ENCODE results near the gene GPC4. TPM values are rescaled to one million over a fixed set of nuclear protein-coding genes. Genes with fewer than 3 reads are reported as not detected.

Gene GPC4
- total RNA-seq, 5 donors from 2014 or later (not counting 1 experiment from before 2014, with no cell fraction given): 0.13 to 0.44 (median 0.32) TPM; not detected in 2

DNA sequence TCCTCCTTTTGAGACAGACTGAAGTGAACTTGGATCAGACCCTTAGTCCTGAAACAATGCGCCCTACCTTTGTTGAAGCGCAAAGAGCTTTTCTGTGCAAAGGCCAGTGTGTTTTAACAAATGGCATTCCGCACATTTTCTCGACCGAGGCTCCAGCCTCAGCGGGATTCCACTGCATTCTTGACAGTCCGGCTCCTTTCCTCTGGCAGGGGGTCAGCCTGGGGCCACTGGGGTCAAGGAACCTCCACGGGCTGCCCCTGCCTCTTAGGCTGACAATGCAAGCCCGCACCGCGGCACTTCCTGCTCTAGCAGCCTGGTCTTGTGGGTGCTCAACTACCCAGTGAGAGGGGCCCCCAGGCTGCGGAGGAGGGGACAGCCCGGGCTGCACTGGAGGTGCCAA, 150.0 kb downstream of the GPC4 start:
- no peaks in the 10 kb centered on the region for H3K36me3 Mint-ChIP-seq
- H3K36me3 ChIP-seq (ENCODE audit: control insufficient read depth in 2 of 2, extremely low read depth in 1 of 2, insufficient read depth in 1 of 2, low read length in 1 of 2): no peaks in the 10 kb centered on the region
- ChIA-PET CTCF (interaction anchor here in 1 of 2 donors (0.6 kb wide), 1 partner anchor 16 kb away, joined by 8 read pairs; no protein-coding TSS in a partner anchor), POLR2A (no interaction called here)
- H3K27ac Mint-ChIP-seq: no peak overlapping the region
- H3K27me3 Mint-ChIP-seq: peaks cover 2 to 33% of the 10 kb centered on the region in 2 donors
- 25% methylated on average over 9 of the region's 13 CpGs for WGBS (ENCODE audit: insufficient coverage)
- no peaks in the 10 kb centered on the region for H3K4me1 Mint-ChIP-seq
- no peak overlapping the region for H3K4me3 Mint-ChIP-seq
- H3K9me3 ChIP-seq: no peaks in the 10 kb centered on the region
- no peak overlapping the region for H3K27ac ChIP-seq (ENCODE audit: low read length)
- DNase-seq: no peak
- no peak overlapping the region for H3K4me3 ChIP-seq (ENCODE audit: control insufficient read depth in 1 of 2, extremely low read depth in 1 of 2, low read length in 1 of 2)
- ATAC-seq (replicated peaks in 1 of 4): no peak
- no peaks in the 10 kb centered on the region for H3K27me3 ChIP-seq (replicated peaks in 1 of 2; ENCODE audit: control insufficient read depth in 2 of 2, extremely low read depth in 1 of 2, insufficient read depth in 2 of 2, low read length in 1 of 2)
- H3K4me1 ChIP-seq (ENCODE audit: control insufficient read depth in 1 of 2, extremely low read depth in 1 of 2, insufficient read depth in 2 of 2, low read length in 2 of 2): no peaks in the 10 kb centered on the region
- H3K9me3 Mint-ChIP-seq: no peaks in the 10 kb centered on the region

DNA sequence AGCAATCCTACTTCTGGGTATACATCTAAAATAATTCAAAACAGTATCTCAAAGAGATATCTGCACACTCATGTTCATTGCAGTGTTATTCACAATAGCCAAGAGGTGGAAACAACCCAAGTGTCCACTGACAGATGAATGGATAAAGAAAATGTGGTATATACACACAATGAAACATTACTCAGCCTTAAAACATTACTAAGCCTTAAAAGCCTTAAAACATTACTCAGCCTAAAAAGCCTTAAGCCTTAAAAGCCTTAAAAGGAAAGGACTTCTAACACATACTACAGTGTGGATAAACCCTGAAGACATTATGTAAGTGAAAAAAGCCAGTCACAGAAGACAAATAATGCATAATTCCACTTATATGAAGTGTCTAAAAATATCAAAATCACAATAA, 156.8 kb downstream of the GPC4 start:
- Histone ChIP-seq H3K27ac (ENCODE audit: low read length) (no peak overlapping the region), H3K36me3 (ENCODE audit: control insufficient read depth in 2 of 2, extremely low read depth in 1 of 2, insufficient read depth in 1 of 2, low read length in 1 of 2) (no peaks in the 10 kb centered on the region), H3K27me3 (replicated peaks in 1 of 2; ENCODE audit: control insufficient read depth in 2 of 2, extremely low read depth in 1 of 2, insufficient read depth in 2 of 2, low read length in 1 of 2) (no peaks in the 10 kb centered on the region), H3K4me3 (ENCODE audit: control insufficient read depth in 1 of 2, extremely low read depth in 1 of 2, low read length in 1 of 2) (no peak overlapping the region), H3K4me1 (ENCODE audit: control insufficient read depth in 1 of 2, extremely low read depth in 1 of 2, insufficient read depth in 2 of 2, low read length in 2 of 2) (no peaks in the 10 kb centered on the region), H3K9me3 (no peaks in the 10 kb centered on the region)
- Mint-ChIP-seq H3K36me3 (no peaks in the 10 kb centered on the region), H3K4me1 (no peaks in the 10 kb centered on the region), H3K27me3 (peaks cover 2 to 38% of the 10 kb centered on the region in 2 donors), H3K27ac (no peak overlapping the region), H3K9me3 (peaks cover 0 to 4% (median 0%) of the 10 kb centered on the region in 3 donors), H3K4me3 (no peak overlapping the region)
- CTCF ChIA-PET: interaction anchor here in 1 of 2 donors (0.5 to 0.6 kb wide), 2 partner anchors 22 to 85 kb away, joined by 3 to 4 read pairs; no protein-coding TSS in a partner anchor
- DNase-seq (no peak), ATAC-seq (replicated peaks in 1 of 4) (no peak)
- POLR2A ChIA-PET: no interaction called here

DNA sequence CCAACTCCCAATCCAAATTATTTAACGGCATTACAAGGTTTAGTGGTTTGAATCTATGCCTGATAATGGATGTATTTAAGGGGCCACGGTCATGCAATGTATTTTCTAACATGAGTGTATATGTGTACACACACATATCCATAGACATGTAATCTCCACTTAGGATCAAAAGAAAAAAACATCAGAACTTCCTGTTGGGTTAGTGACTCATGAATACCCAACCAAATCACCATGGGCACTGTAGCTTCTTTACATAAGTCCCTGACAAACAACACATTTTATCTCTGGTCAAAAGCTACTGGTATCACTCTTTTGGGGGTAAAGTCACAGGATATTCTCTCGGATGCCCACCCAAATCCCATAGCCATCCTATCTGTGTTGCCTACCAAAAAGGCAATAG, 160.6 kb downstream of the GPC4 start:
- H3K4me3 ChIP-seq (ENCODE audit: control insufficient read depth in 1 of 2, extremely low read depth in 1 of 2, low read length in 1 of 2): no peak overlapping the region

DNA sequence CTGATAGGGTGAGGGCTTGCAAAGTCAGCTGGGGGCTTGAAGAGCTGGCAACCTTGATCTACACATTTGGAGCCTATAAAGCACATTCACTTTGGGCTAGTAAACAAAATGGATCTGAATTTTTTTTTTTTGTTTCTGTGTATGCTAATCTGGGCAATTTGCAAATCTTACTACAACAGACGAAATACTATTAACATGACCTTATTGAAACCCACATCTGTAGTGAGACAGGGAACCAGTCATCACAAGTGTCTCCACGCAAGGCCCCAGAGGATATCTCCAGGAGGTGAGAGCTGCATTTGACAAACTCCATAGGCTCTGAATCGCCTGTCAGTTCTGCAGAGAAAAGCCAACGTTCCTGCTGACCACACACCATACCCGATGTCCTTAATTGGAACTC, 164.1 kb downstream of the GPC4 start:
- no peak overlapping the region for H3K27ac ChIP-seq (ENCODE audit: low read length)
- peaks cover 9 to 10% (median 10%) of the 10 kb centered on the region in 3 donors for H3K9me3 Mint-ChIP-seq
- ChIA-PET POLR2A (no interaction called here), CTCF (no interaction called here)
- H3K27me3 ChIP-seq (replicated peaks in 1 of 2; ENCODE audit: control insufficient read depth in 2 of 2, extremely low read depth in 1 of 2, insufficient read depth in 2 of 2, low read length in 1 of 2): no peaks in the 10 kb centered on the region
- no peaks in the 10 kb centered on the region for H3K4me1 Mint-ChIP-seq
- H3K27ac Mint-ChIP-seq: no peak overlapping the region
- no peaks in the 10 kb centered on the region for H3K36me3 ChIP-seq (ENCODE audit: control insufficient read depth in 2 of 2, extremely low read depth in 1 of 2, insufficient read depth in 1 of 2, low read length in 1 of 2)
- H3K4me3 ChIP-seq (ENCODE audit: control insufficient read depth in 1 of 2, extremely low read depth in 1 of 2, low read length in 1 of 2): no peak overlapping the region
- H3K27me3 Mint-ChIP-seq: peaks cover 0 to 47% of the 10 kb centered on the region in 2 donors
- no peak overlapping the region for H3K4me3 Mint-ChIP-seq
- 100% methylated on average over 1 of the region's 5 CpGs for WGBS (ENCODE audit: insufficient coverage)
- no peak for DNase-seq
- no peaks in the 10 kb centered on the region for H3K36me3 Mint-ChIP-seq
- no peaks in the 10 kb centered on the region for H3K9me3 ChIP-seq
- no peaks in the 10 kb centered on the region for H3K4me1 ChIP-seq (ENCODE audit: control insufficient read depth in 1 of 2, extremely low read depth in 1 of 2, insufficient read depth in 2 of 2, low read length in 2 of 2)
- no peak for ATAC-seq (replicated peaks in 1 of 4)

More for the DNA sequence above, 160.6 kb downstream of the GPC4 start:
- ChIA-PET POLR2A (no interaction called here), CTCF (no interaction called here)
- Histone ChIP-seq H3K27me3 (replicated peaks in 1 of 2; ENCODE audit: control insufficient read depth in 2 of 2, extremely low read depth in 1 of 2, insufficient read depth in 2 of 2, low read length in 1 of 2) (no peaks in the 10 kb centered on the region), H3K36me3 (ENCODE audit: control insufficient read depth in 2 of 2, extremely low read depth in 1 of 2, insufficient read depth in 1 of 2, low read length in 1 of 2) (no peaks in the 10 kb centered on the region), H3K27ac (ENCODE audit: low read length) (no peak overlapping the region), H3K4me1 (ENCODE audit: control insufficient read depth in 1 of 2, extremely low read depth in 1 of 2, insufficient read depth in 2 of 2, low read length in 2 of 2) (no peaks in the 10 kb centered on the region), H3K9me3 (no peaks in the 10 kb centered on the region)
- DNase-seq (no peak), ATAC-seq (replicated peaks in 1 of 4) (no peak)
- Mint-ChIP-seq H3K36me3 (no peaks in the 10 kb centered on the region), H3K27me3 (peaks cover 0 to 51% of the 10 kb centered on the region in 2 donors), H3K27ac (no peak overlapping the region), H3K9me3 (peaks cover 0 to 4% (median 0%) of the 10 kb centered on the region in 3 donors), H3K4me3 (no peak overlapping the region), H3K4me1 (no peaks in the 10 kb centered on the region)
- no CpG with 5 or more reads among the region's 3 CpGs for WGBS (ENCODE audit: insufficient coverage)

DNA sequence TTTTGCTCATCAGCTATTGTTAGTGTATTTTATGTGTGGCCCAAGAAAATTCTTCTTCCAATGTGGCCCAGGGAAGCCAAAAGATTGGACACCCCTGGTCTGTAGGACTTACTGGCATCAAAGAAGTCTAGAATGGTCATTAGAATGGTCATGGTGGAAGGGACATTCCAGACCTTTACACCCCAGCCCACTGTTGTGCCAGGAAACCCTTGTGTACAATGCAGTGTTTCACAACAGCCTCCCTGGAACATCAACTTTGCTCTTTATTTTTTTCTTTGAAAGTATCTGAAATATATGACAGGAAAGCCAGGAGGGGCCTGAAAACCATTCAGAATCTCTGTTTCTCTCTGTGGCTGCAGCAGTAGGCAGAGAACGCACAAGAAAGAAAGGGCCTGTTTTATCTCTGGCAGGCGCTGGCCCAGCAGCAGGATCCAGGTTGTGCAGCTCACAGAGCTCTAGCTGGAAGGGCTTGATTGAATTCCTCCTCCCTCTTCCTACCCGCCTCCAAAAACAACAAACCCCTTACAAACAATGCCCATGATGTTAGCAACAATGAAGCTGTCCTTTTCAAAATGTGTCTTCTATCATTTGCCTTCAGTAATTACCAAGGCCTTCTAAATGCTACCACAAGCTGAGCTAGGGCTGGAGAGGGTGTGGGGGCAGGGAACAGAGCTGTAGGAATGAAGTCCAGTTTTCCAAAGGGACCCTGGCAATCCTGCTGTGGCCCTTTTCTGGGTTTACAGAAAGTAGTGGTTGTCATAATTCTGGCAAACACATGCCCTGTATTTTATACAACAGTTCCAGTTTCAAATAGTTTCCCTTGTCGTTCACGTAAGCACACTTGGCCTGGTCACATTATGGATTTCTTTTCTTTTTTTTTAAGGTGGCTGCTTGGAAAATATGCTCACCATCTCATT, 164.8 kb downstream of the GPC4 start:
- no peak overlapping the region for H3K4me3 ChIP-seq (ENCODE audit: control insufficient read depth in 1 of 2, extremely low read depth in 1 of 2, low read length in 1 of 2)
- DNase-seq: no peak
- WGBS (ENCODE audit: insufficient coverage): 94% methylated on average over 2 of the region's 5 CpGs
- H3K4me3 Mint-ChIP-seq: no peak overlapping the region
- H3K27ac Mint-ChIP-seq: no peak overlapping the region
- H3K9me3 ChIP-seq: no peaks in the 10 kb centered on the region
- ChIA-PET CTCF (interaction anchor here in 1 of 2 donors (0.6 kb wide), 1 partner anchor 15 kb away, joined by 8 read pairs; no protein-coding TSS in a partner anchor), POLR2A (interaction anchor here in 1 of 2 donors (0.6 kb wide), 1 partner anchor 1300 kb away, joined by 6 read pairs; no protein-coding TSS in a partner anchor)
- no peak overlapping the region for H3K27ac ChIP-seq (ENCODE audit: low read length)
- no peak for ATAC-seq (replicated peaks in 1 of 4)
- no peaks in the 10 kb centered on the region for H3K36me3 Mint-ChIP-seq
- H3K36me3 ChIP-seq (ENCODE audit: control insufficient read depth in 2 of 2, extremely low read depth in 1 of 2, insufficient read depth in 1 of 2, low read length in 1 of 2): no peaks in the 10 kb centered on the region
- H3K9me3 Mint-ChIP-seq: peaks cover 9 to 14% (median 14%) of the 10 kb centered on the region in 3 donors
- no peaks in the 10 kb centered on the region for H3K4me1 Mint-ChIP-seq
- H3K4me1 ChIP-seq (ENCODE audit: control insufficient read depth in 1 of 2, extremely low read depth in 1 of 2, insufficient read depth in 2 of 2, low read length in 2 of 2): no peaks in the 10 kb centered on the region
- H3K27me3 Mint-ChIP-seq: peaks cover 0 to 44% of the 10 kb centered on the region in 2 donors
- H3K27me3 ChIP-seq (replicated peaks in 1 of 2; ENCODE audit: control insufficient read depth in 2 of 2, extremely low read depth in 1 of 2, insufficient read depth in 2 of 2, low read length in 1 of 2): no peaks in the 10 kb centered on the region

Measured in T-cell (primary cell).